Measurements from ENCODE around the gene STXBP6.

The STXBP6 gene

GRCh38 chr14:25086081-25086480 is 36.1 kb upstream of the STXBP6 start:
- no peak for TF ChIP-seq CTCF (IDR thresholded peaks at IDR 0.05; ENCODE audit: low read depth, low read length, poor library complexity, severe bottlenecking)
- TF ChIP-seq EZH2phosphoT487 (IDR thresholded peaks at IDR 0.05; ENCODE audit: borderline replicate concordance, low read length), result no peak
- no peaks in the 10 kb centered on the region for H3K9me2 ChIP-seq (replicated peaks; ENCODE audit: control insufficient read depth, low read length)

GRCh38 chr14:25080682-25081081 is 30.7 kb upstream of the STXBP6 start:
- Histone ChIP-seq H3K27ac (ENCODE audit: low read depth, low read length) (no peak overlapping the region), H3K9me2 (replicated peaks; ENCODE audit: control insufficient read depth, low read length) (no peaks in the 10 kb centered on the region), H3K9me3 (ENCODE audit: control insufficient read depth, insufficient read depth, low read length) (no peaks in the 10 kb centered on the region; the same call in 1 of the 2 replicates), H3K36me3 (ENCODE audit: control insufficient read depth, low read length) (no peaks in the 10 kb centered on the region), H4K20me1 (ENCODE audit: control insufficient read depth, insufficient read depth, low read depth, low read length) (no peaks in the 10 kb centered on the region), H3K27me3 (ENCODE audit: control insufficient read depth, low read length) (no peaks in the 10 kb centered on the region), H3K79me2 (ENCODE audit: control insufficient read depth, low read length) (no peaks in the 10 kb centered on the region), H3K4me1 (ENCODE audit: control insufficient read depth, low read length) (no peaks in the 10 kb centered on the region), H3F3A (ENCODE audit: control insufficient read depth, insufficient read depth) (no peaks in the 10 kb centered on the region), H3K4me3 (ENCODE audit: low read length) (no peak overlapping the region), H3K4me2 (ENCODE audit: low read length) (no peak overlapping the region)
- TF ChIP-seq CTCF (IDR thresholded peaks at IDR 0.05; ENCODE audit: low read depth, low read length, poor library complexity, severe bottlenecking) (no peak), EZH2phosphoT487 (IDR thresholded peaks at IDR 0.05; ENCODE audit: borderline replicate concordance, low read length) (no peak)

More at GRCh38 chr14:25086081-25086480, 36.1 kb upstream of the STXBP6 start:
- no peaks in the 10 kb centered on the region for H3K27me3 ChIP-seq (ENCODE audit: control insufficient read depth, low read length)
- no peak overlapping the region for H3K4me2 ChIP-seq (ENCODE audit: low read length)
- no peak overlapping the region for H3K4me3 ChIP-seq (ENCODE audit: low read length)
- H3K79me2 ChIP-seq (ENCODE audit: control insufficient read depth, low read length), result no peaks in the 10 kb centered on the region
- no peaks in the 10 kb centered on the region for H4K20me1 ChIP-seq (ENCODE audit: control insufficient read depth, insufficient read depth, low read depth, low read length)
- H3K36me3 ChIP-seq (ENCODE audit: control insufficient read depth, low read length), result no peaks in the 10 kb centered on the region
- H3F3A ChIP-seq (ENCODE audit: control insufficient read depth, insufficient read depth), result no peaks in the 10 kb centered on the region
- H3K9me3 ChIP-seq (ENCODE audit: control insufficient read depth, insufficient read depth, low read length), result no peaks in the 10 kb centered on the region
- H3K4me1 ChIP-seq (ENCODE audit: control insufficient read depth, low read length), result no peaks in the 10 kb centered on the region
- H3K27ac ChIP-seq (ENCODE audit: low read depth, low read length), result no peak overlapping the region

GRCh38 chr14:25079311-25079710 is 29.4 kb upstream of the STXBP6 start:
- H3K4me3 ChIP-seq (ENCODE audit: low read length), result no peak overlapping the region
- no peak overlapping the region for H3K4me2 ChIP-seq (ENCODE audit: low read length)
- H3K27me3 ChIP-seq (ENCODE audit: control insufficient read depth, low read length), result no peaks in the 10 kb centered on the region
- H3K9me2 ChIP-seq (replicated peaks; ENCODE audit: control insufficient read depth, low read length), result no peaks in the 10 kb centered on the region
- no peaks in the 10 kb centered on the region for H4K20me1 ChIP-seq (ENCODE audit: control insufficient read depth, insufficient read depth, low read depth, low read length)
- no peaks in the 10 kb centered on the region; the same call in 1 of the 2 replicates for H3K9me3 ChIP-seq (ENCODE audit: control insufficient read depth, insufficient read depth, low read length)
- no peak overlapping the region for H3K27ac ChIP-seq (ENCODE audit: low read depth, low read length)
- TF ChIP-seq EZH2phosphoT487 (IDR thresholded peaks at IDR 0.05; ENCODE audit: borderline replicate concordance, low read length) (no peak), CTCF (IDR thresholded peaks at IDR 0.05; ENCODE audit: low read depth, low read length, poor library complexity, severe bottlenecking) (no peak)
- no peaks in the 10 kb centered on the region for H3F3A ChIP-seq (ENCODE audit: control insufficient read depth, insufficient read depth)
- no peaks in the 10 kb centered on the region for H3K4me1 ChIP-seq (ENCODE audit: control insufficient read depth, low read length)
- H3K36me3 ChIP-seq (ENCODE audit: control insufficient read depth, low read length), result no peaks in the 10 kb centered on the region
- no peaks in the 10 kb centered on the region for H3K79me2 ChIP-seq (ENCODE audit: control insufficient read depth, low read length)
